T-helper 2 cell treated with Interferon-gamma antibody and Interleukin-4, amounts not matched to agents 100 ng/mL and 5 ng/mL, for 36 hours (primary cell): ENCODE measurements around the gene PKP1. TPM values are rescaled to one million over a fixed set of nuclear protein-coding genes. Genes with fewer than 3 reads are reported as not detected.

Experiments
- intact Hi-C: fragments of 100-400 bp; cut with micrococcal nuclease; formaldehyde crosslinking; loops from one replicate; pipeline ENCODE4 v1.15.1; 2023
- total RNA-seq: library from RNA; stranded (reverse); gene quantifications from 2 replicates; pipeline ENCODE4 v1.2.3, GENCODE V29; 2022

PKP1 gene
- total RNA-seq, 1 donor from 2014 or later: not detected

GRCh38 chr1:201277441-201277840 lies 5.9 kb upstream of the PKP1 start:
- intact Hi-C loops: no loop called here

DNA sequence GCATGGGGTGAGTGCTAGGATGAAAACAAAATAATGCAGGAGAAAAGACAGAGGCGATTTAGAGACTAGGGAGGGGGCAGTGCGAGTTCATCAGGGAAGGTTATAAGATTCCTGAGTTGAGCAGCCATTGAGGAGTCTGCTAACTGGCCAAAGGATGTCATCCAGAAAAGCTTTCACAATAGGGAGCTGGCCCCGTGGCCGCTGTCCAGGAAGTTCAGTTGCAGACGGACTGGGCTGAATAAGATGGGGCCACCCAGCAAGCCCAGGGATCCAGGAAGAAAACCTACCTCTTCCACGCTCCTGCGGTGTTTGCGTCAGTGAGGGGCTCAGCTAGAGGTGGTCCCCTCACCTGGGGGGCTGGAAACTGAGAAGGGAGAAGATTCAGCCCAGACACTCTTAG lies 4.0 kb upstream of the PKP1 start:
- intact Hi-C loops: no loop called here

GRCh38 chr1:201280884-201281283 lies 2.4 kb upstream of the PKP1 start:
- intact Hi-C loops: no loop called here

GRCh38 chr1:201281573-201281972 lies 1.7 kb upstream of the PKP1 start:
- intact Hi-C loops: no loop called here

GRCh38 chr1:201282216-201282615 lies 1.1 kb upstream of the PKP1 start:
- intact Hi-C loops: no loop called here

- intact Hi-C loops: no loop called here
Measured at GRCh38 chr1:201283836-201284553, 689 bp downstream of the PKP1 start.

DNA sequence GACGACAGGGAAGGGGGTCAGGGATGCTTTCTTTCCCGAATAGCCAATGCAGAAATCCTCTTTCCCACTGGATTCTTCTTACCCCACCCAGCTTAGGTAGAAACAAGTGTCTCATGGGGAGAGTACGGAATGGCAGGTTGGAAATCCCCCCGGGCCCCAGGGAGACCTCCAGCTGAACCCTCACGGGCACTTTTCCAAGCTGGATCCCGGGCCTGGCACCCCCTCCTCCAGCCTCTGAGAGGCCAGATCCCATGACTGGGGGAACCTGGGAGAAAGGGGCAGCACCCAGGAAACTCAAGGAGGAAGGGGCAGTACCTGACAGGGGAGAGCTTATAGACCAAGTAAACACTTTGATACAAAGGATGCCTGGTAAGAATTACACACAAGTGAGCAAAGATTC lies 1.3 kb downstream of the PKP1 start:
- intact Hi-C loops: no loop called here

DNA sequence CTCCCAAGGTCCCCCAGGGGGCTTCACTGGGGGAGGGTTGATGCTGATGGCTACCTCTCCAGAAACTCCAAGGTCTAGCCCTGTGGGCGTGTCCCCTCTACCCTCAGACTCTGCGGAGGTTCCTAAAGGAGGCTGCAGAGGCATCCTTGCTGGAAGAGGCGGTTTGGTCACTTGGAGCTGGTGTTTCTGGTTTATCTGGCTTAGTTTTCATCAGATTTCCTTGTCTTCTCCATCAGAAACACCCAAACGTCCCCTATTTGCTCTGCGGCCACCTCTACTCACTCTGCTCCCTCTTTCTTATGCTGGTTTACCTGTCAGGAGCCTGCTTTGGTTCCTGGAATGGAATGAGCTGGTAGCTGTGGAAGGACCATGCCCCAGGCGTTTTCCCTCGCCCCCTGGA lies 2.5 kb downstream of the PKP1 start:
- intact Hi-C loops: no loop called here

DNA sequence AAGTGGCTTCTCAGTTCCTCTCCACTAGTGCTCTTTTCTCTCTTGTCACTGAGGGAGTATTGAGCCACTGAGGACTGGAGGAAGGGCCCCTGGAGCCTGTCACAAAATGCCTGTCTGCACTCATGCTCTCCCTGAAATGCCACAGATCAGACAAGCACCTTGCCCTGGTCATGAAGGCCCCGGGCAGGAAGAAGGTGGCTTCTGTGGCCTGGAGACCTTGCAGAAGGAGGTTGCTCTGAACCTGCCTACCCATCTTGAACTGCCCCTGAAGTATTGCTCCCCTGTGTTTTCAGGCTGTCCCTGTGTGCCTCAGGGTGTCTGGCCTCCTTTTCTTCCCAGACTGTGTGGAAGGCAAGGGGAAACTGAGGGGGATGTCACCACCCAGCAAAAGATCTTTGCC lies 3.1 kb downstream of the PKP1 start:
- intact Hi-C loops: no loop called here

- intact Hi-C loops: no loop called here
Measured at GRCh38 chr1:201288007-201288406, 4.7 kb downstream of the PKP1 start.

DNA sequence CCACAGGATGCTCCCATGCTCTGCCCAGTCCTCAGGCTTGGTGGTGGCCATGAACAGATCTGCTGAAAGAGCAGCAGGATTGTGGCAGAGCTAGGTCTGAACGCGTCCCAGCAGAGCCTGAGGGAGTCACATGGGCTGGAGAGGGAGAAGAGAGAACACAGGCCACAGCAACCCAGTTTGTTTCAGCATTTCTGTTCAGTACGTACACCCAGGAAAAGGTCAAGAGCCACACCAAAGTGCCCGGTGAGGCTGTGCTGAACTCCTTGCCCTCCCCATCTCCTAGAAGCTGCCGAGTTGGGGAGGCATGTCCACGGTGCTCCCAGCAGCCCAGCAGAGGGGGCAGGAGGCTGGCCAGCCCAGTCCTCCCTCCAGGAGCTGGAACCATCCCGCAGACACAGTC lies 5.5 kb downstream of the PKP1 start:
- intact Hi-C loops: no loop called here

DNA sequence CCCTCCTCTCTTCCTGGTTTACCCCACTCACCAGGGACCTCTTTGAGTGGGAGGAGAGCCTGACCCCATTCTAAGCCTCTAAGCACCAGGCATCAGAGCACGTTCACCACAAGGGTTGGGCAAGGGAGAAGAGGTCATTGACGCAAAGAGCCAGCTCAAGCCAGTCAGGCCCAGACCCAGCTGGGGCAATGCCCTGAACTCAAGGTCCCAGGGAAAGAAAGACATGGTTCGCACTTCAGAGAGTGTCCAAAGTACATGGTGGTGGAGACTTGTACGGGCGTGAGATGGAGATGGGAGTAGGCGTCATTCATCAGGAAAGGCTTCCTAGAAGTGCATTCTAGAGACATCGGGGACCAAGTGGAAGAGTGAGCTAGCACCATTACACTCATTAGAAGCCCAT lies 7.2 kb downstream of the PKP1 start:
- intact Hi-C loops: no loop called here

GRCh38 chr1:201291916-201292315 lies 8.6 kb downstream of the PKP1 start:
- intact Hi-C loops: no loop called here

DNA sequence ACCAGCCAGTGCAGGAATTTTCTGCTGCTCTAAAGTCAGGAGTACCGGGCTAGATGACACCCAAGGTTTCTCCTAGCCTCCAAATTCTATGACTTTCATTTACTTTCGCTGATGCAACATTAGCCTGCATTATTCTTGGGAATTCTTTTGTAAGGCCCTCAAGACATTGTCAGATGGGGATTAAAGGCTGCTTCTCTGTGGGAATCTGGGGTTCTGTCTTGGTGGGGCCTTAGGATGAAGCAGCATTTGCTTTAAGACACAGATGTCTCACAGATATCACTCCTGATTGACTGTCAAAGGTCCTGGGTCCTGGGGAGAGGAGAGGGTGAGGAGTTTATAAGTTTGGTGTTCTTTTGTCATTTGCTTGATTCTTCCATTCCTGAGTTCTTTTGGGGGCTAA lies 11.6 kb downstream of the PKP1 start:
- intact Hi-C loops: no loop called here

- intact Hi-C loops: no loop called here
Measured at GRCh38 chr1:201295346-201295745, 12.0 kb downstream of the PKP1 start.

DNA sequence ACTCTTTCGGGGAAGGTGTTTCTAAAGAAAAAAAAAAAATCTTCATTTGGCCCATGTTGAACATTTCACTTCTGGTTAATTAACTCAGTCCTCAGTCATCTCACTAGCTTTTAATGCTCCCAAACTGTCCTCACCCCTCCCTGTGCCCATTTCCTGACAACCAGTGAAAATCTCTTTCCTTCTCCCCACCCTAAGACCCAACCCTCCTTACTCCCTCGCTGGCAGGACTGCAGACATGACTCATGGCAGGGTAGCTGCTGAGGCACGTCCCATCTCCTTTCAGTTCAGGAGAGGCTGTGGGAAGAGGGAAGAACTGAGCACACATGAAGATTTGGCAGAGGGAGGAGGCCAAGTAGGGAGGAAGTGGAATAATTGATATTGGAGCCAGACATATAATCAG lies 12.6 kb downstream of the PKP1 start:
- intact Hi-C loops: no loop called here

GRCh38 chr1:201296352-201296751 lies 13.0 kb downstream of the PKP1 start:
- intact Hi-C loops: no loop called here

- intact Hi-C loops: no loop called here
Measured at GRCh38 chr1:201298396-201299381, 15.4 kb downstream of the PKP1 start.

DNA sequence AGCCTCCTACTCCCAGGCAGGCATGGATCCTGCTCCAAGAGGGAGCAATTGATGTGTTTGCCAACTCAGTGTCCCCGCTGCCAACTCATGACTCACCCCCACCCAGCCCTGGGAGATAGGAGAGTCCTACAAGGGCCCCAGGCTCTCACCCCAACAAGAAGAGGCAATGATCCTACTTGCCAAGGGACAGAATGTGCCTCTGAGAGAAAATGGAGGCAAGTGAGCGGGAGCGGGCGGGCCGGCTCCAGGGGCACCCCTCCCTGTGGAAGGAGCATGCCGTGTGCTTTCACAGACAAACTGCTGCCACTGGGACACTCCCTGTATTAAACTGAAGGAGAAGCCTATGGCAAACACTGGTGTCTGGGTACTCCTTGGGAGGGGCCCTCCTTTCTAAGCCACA lies 16.7 kb downstream of the PKP1 start:
- intact Hi-C loops: no loop called here

- intact Hi-C loops: no loop called here
Measured at GRCh38 chr1:201300641-201301040, 17.3 kb downstream of the PKP1 start.

- intact Hi-C loops: no loop called here
Measured at GRCh38 chr1:201302163-201303152, 19.2 kb downstream of the PKP1 start.
